Activated T-cell treated with anti-CD3 and anti-CD28 coated beads, Interleukin-2, amount 50 U/mL, for 72 hours (primary cell): ENCODE measurements around the gene REEP3. TPM values are rescaled to one million over a fixed set of nuclear protein-coding genes. Genes with fewer than 3 reads are reported as not detected.

Source experiments
- ATAC-seq, 2 donors: fragments of 150-1000 bp; cut with Tn5 transposase; replicated peaks in 1 of 2; 2 replicates each; pipeline ENCODE4 v1.10.0; 2021; ENCODE audit warnings: moderate library complexity in 2 of 2, mild to moderate bottlenecking in 1 of 2
- DNase-seq, 2 donors: peaks; one replicate each; pipeline ENCODE4 v3.0.0; 2021 to 2022; ENCODE audit warnings: mixed read lengths in 1 of 2
- H3K27ac Mint-ChIP-seq: one replicate; pipeline ENCODE4 v1.8.0; 2022; ENCODE audit warnings: mild to moderate bottlenecking, moderate library complexity, mixed read lengths
- H3K27me3 Mint-ChIP-seq: one replicate; pipeline ENCODE4 v1.8.0; 2022; ENCODE audit warnings: low read depth, mixed read lengths
- H3K36me3 Mint-ChIP-seq, 2 donors: one replicate each; pipeline ENCODE4 v1.8.0; 2022; ENCODE audit warnings: mixed read lengths in 2 of 2, mild to moderate bottlenecking in 1 of 2; ENCODE audit not compliant: insufficient read depth in 2 of 2
- H3K4me1 Mint-ChIP-seq: one replicate; pipeline ENCODE4 v1.8.0; 2022; ENCODE audit warnings: low read depth, mixed read lengths
- H3K4me3 Mint-ChIP-seq, 2 donors: one replicate each; pipeline ENCODE4 v1.8.0; 2022; ENCODE audit warnings: mild to moderate bottlenecking in 2 of 2, mixed read lengths in 2 of 2, moderate library complexity in 2 of 2
- H3K9me3 Mint-ChIP-seq, 2 donors: one replicate each; pipeline ENCODE4 v1.8.0; 2022; ENCODE audit warnings: mixed read lengths in 2 of 2
- total RNA-seq, 2 donors: library from RNA; stranded (reverse); gene quantifications; one replicate each; pipeline ENCODE4 v1.2.3, GENCODE V29; 2022

The REEP3 gene
- total RNA-seq, 2 donors from 2014 or later: 19.0 to 22.1 TPM

DNA sequence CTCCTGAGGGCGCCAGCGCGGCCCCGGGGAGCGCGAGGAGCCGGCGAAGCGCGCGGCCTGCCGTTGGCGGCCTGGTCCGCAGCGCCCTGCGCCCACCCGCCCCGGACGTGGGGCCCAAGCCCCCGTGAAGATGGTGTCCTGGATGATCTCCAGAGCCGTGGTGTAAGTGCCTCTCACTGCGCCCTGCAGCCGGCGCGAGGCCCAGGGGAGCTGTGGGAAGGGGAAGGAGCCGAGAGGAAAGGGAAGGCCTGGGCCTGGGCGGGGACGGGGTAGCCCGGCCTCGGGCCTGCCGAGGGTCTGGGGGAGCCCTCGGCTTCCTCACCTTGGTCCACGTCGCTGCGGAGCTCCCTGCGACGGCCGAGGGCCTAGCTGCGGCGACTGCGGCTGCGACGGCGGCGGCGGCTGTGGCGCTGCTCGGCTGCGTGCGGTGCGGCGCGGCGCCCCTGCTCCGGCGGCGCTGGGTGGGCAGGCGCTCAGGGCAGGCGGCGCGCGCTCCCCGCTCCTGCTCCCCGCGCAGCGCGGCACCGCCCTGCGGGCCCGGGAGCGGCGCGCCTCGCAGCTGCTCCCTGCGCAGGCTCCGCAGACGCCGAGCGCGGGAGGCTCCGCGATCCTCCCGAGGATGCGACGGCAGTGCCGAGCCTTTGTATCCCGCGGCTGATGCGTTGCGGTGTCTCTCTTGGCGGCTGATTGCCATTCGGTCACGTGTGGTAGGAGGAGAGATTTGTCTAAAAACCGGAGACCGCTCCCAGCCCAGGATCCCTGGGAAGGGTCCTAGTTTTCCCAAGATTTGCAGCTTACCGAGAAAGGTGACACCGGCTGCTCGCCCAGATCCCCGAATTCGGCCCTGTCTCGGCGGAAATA, 445 bp downstream of the REEP3 start:
- peak; percentile 72 to 75 for ATAC-seq
- H3K36me3 Mint-ChIP-seq: peaks cover 0 to 4% of the 10 kb centered on the region in 2 donors
- peak overlapping the region; percentile 86 to 93 for H3K4me3 Mint-ChIP-seq
- no peaks in the 10 kb centered on the region for H3K27me3 Mint-ChIP-seq
- H3K27ac Mint-ChIP-seq: peak overlapping the region; percentile 95
- no peaks in the 10 kb centered on the region for H3K9me3 Mint-ChIP-seq
- peak; percentile 59 to 62 for DNase-seq
- H3K4me1 Mint-ChIP-seq: peaks cover 61% of the 10 kb centered on the region

DNA sequence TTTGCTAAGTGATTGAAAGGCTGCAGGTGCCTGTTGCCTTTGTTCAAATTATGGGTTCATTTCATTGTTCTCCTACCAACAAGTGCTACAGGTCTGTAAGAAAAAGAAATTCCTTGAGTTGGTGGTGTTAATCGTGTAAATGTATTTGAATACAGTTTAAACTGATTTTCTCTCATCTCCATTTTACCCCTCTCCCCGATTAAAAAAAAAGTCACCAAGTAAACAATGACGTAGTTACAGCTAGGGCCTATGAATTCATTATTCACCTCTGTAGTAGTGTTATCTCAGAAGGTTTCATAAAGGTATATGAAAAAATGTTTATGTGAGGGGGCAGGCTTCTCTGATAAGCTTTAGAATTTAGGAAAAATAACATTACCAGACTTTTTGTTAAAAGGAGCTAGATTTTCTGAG, 1.1 kb downstream of the REEP3 start:
- Mint-ChIP-seq H3K36me3 (peaks cover 0 to 4% of the 10 kb centered on the region in 2 donors), H3K4me3 (peak overlapping the region; percentile 86 to 93), H3K27me3 (no peaks in the 10 kb centered on the region), H3K9me3 (no peaks in the 10 kb centered on the region), H3K4me1 (peaks cover 59% of the 10 kb centered on the region), H3K27ac (peak overlapping the region; percentile 95)
- DNase-seq (no peak), ATAC-seq (peak in 1 of 2 donors; percentile 19)

DNA sequence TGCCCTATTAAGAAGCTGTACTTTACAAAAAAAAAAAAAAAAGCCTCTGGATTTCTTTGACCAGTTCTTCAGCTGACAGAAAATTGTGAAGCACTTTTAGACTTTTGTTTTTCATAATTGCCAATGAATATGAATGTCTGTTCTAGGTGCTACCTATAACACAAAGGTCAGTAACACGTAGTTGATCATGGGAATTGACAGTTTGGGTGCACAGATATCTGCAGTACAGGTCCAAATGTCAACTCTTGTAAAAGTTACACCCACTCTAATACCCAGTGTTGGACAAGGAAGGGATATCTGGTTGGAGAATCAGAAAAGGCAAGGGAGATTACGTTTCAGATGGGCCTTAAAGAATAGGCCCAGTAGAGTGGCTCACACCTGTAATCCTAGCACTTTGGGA, 1.8 kb downstream of the REEP3 start:
- H3K9me3 Mint-ChIP-seq: no peaks in the 10 kb centered on the region
- peak overlapping the region; percentile 86 to 93 for H3K4me3 Mint-ChIP-seq
- peak overlapping the region; percentile 95 for H3K27ac Mint-ChIP-seq
- ATAC-seq: no peak
- peaks cover 57% of the 10 kb centered on the region for H3K4me1 Mint-ChIP-seq
- H3K27me3 Mint-ChIP-seq: no peaks in the 10 kb centered on the region
- DNase-seq: no peak
- H3K36me3 Mint-ChIP-seq: peaks cover 0 to 4% of the 10 kb centered on the region in 2 donors

DNA sequence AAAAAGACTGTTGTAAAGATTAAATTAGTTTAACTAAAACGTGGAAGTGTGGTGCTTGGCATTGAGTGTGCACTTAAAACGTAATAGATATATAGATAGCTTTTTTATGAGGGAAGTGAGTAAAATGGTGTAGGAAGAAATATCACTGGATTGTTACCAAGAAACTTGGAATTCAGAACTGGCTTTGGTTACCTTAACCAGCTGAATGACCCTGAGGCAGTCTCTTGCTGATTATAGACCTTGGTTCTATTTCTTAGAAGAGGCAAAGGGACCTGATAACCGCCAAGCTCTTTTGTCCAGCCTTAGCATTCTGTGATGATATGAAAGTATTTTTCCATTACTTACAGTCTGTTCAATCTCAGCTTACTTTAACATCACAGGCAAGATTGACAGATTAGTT, 3.8 kb downstream of the REEP3 start:
- Mint-ChIP-seq H3K4me1 (peaks cover 48% of the 10 kb centered on the region), H3K36me3 (peaks cover 5 to 8% of the 10 kb centered on the region in 2 donors), H3K4me3 (no peak overlapping the region), H3K27me3 (no peaks in the 10 kb centered on the region), H3K27ac (no peak overlapping the region), H3K9me3 (no peaks in the 10 kb centered on the region)
- DNase-seq (no peak), ATAC-seq (no peak)

DNA sequence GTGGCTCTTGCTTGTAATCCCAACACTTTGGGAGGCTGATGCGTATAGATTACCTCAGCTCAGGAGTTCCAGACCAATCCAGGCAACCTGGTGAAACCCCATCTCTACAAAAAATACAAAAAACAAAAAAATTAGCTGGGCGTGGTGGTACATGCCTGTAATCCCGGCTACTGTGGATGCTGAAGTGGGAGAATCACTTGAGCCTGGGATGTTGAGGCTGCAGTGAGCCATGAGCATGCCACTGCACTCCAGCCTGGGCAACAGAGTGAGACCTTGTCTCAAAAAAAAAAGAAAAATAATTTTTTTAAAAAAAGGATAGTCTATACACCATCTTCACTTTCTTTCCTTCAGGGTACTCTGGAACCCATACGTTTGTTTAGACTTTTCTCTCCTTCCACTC, 6.2 kb downstream of the REEP3 start:
- Mint-ChIP-seq H3K4me1 (peaks cover 39% of the 10 kb centered on the region), H3K36me3 (peaks cover 5 to 8% of the 10 kb centered on the region in 2 donors), H3K4me3 (no peak overlapping the region), H3K9me3 (no peaks in the 10 kb centered on the region), H3K27me3 (no peaks in the 10 kb centered on the region), H3K27ac (no peak overlapping the region)
- DNase-seq (no peak), ATAC-seq (no peak)

DNA sequence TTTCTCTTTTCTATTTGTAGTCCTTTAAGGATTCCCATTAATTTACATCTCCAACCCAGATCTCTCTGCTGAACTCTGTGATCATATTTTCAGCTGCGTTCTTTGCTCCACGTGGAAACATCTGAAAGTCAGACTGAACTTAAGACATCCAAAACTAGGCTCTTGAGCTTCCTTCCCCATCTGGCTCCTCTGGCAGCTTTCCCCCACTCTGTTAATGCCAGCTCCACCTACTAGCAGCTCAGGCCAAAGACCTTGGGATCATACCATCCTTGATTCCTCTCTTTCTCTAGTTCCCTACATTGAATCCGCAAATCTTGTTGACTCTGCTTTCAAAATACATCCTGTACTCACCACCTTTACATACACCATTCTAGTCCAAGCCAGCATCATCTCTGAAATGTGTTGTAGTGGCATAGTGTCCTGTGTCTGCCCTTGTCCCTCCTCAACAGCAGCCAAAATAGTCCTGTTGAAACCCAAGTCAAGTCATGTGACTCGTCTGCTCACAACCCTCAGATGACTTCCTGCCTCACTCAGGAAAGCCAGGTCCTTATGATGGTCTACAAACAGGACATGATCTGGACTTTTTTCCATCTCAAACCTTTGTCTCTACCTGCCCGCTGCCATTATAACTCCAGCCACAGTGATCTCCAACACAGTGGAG, 7.0 kb downstream of the REEP3 start:
- Mint-ChIP-seq H3K9me3 (no peaks in the 10 kb centered on the region), H3K36me3 (peaks cover 5 to 8% of the 10 kb centered on the region in 2 donors), H3K4me1 (peaks cover 31% of the 10 kb centered on the region), H3K27me3 (no peaks in the 10 kb centered on the region), H3K27ac (no peak overlapping the region), H3K4me3 (no peak overlapping the region)
- ATAC-seq (no peak), DNase-seq (no peak)

DNA sequence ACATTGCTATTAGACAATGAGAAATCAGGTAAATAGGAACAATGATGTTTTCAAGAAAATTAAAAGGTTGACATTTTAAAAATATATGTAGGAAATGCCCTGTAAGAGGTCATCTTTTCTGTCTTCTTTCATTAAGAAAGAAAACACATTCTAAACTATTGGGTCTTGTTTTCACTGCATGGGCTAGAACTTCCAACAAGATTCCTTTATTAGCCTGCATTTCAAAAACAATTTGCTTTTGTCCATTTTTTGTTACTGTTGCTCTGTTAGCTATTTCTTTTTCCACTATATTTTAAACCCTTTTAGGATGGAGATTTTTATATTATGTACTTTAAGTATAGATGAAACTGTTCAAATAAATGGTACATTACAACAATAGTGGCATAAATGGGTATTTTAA, 9.2 kb downstream of the REEP3 start:
- Mint-ChIP-seq H3K4me3 (no peak overlapping the region), H3K27me3 (no peaks in the 10 kb centered on the region), H3K9me3 (no peaks in the 10 kb centered on the region), H3K4me1 (peaks cover 22% of the 10 kb centered on the region), H3K36me3 (peaks cover 5 to 6% of the 10 kb centered on the region in 2 donors), H3K27ac (no peak overlapping the region)
- ATAC-seq (no peak), DNase-seq (no peak)

DNA sequence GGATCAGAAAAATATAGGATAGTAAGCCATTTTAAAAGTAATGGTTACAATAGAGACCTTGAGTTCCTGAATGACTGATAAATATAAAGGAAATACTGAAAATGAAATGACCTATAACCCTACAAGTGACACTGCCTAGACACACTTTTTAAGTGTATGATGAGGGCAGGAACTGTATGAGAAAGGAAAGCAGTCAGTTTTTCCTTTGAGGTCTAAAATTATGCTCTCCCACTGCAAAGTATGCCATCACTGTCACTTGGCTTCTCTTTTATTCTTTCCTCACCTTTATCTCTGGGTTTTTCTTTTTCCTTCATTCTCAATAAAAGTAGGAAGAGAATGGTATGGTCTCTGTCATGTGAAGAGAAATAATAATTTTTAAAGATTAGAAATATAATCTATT, 13.5 kb downstream of the REEP3 start:
- ATAC-seq (peak in 1 of 2 donors; percentile 32), DNase-seq (no peak)

DNA sequence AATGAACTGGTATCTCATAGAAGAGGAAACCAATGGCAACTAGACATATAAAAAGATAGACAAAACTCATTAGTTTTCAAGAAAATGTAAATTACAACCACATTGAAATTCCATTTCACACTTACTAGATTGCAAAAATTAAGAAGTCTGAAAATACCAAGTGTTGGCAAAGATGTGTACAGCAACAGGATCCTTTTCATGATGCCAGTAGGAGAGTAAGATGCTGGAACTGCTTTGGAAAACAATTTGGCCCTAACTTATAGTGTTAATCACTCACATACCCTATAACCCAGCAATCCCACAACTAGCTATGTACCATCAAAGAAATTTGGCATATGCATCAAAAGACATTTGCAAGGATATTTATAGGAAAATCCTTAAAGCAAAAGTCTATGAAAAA, 15.5 kb downstream of the REEP3 start:
- no peak for ATAC-seq
- Mint-ChIP-seq H3K27ac (no peak overlapping the region), H3K9me3 (no peaks in the 10 kb centered on the region), H3K36me3 (no peaks in the 10 kb centered on the region), H3K27me3 (no peaks in the 10 kb centered on the region), H3K4me3 (no peak overlapping the region), H3K4me1 (peaks cover 4% of the 10 kb centered on the region)
- no peak for DNase-seq

More for the DNA sequence above, 13.5 kb downstream of the REEP3 start:
- H3K9me3 Mint-ChIP-seq: no peaks in the 10 kb centered on the region
- no peak overlapping the region for H3K4me3 Mint-ChIP-seq
- no peaks in the 10 kb centered on the region for H3K36me3 Mint-ChIP-seq
- peaks cover 4% of the 10 kb centered on the region for H3K4me1 Mint-ChIP-seq
- no peak overlapping the region for H3K27ac Mint-ChIP-seq
- no peaks in the 10 kb centered on the region for H3K27me3 Mint-ChIP-seq

DNA sequence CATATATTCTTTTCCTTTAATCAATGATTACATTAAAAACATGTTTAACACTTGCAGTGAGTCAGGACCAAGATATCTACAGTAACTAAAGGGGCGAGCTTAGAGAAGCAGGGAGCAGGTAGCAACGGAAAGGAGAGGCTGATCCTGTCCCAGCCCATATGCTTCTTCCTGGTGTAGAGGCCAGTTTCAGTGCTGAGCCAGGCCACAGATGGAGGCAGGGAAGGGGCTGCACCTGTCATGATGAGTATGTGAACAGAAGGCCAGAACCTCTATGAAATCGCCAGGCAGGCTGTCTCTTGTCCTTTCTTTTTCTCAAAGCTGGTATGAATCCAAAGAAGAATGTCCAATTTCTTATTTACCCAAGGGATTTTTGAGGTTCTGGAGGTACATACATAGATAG, 16.3 kb downstream of the REEP3 start:
- H3K4me1 Mint-ChIP-seq: peaks cover 4% of the 10 kb centered on the region
- H3K9me3 Mint-ChIP-seq: no peaks in the 10 kb centered on the region
- H3K27ac Mint-ChIP-seq: no peak overlapping the region
- H3K36me3 Mint-ChIP-seq: no peaks in the 10 kb centered on the region
- DNase-seq (no peak), ATAC-seq (no peak)
- H3K27me3 Mint-ChIP-seq: no peaks in the 10 kb centered on the region
- no peak overlapping the region for H3K4me3 Mint-ChIP-seq

DNA sequence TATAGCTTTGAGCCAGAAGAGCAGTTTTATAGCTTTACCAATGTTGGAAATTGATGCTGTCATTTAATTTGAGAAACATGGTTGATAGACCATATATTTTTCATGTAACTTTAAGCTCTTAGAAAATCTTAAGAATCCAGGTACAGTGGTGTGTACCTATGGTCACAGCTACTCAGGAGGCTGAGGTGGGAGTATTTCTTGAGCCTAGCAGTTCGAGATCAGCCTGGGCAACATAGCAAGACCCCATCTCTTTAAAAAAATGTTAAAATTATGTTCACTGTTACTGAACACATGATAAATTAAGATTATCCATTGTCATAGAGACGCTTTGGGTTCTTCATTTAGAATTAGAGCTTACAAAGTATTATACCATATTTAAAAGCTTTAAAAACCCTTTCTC, 18.2 kb downstream of the REEP3 start:
- Mint-ChIP-seq H3K36me3 (no peaks in the 10 kb centered on the region), H3K4me1 (peaks cover 1% of the 10 kb centered on the region), H3K4me3 (no peak overlapping the region), H3K27ac (no peak overlapping the region), H3K27me3 (no peaks in the 10 kb centered on the region), H3K9me3 (no peaks in the 10 kb centered on the region)
- DNase-seq (no peak), ATAC-seq (no peak)

DNA sequence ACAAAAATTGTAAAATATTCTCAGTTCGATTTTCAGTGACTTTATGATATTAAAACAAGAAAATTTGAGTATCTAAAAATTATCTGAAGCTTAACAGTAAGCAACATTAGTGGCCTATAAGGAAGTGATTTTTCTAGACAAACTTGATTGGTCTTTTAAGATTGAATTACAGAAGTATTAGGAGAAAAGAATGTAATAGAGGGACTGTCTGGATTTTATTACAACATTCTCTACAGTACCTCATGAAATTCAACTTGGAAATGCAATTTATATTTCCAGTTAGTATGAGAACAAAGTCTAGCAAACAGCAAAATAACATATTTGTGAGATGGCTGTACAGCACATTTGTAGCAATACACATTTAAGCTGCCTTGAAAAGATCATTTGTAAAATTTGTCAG, 18.8 kb downstream of the REEP3 start:
- H3K4me1 Mint-ChIP-seq: no peaks in the 10 kb centered on the region
- ATAC-seq (no peak), DNase-seq (no peak)
- H3K4me3 Mint-ChIP-seq: no peak overlapping the region
- no peaks in the 10 kb centered on the region for H3K36me3 Mint-ChIP-seq
- no peak overlapping the region for H3K27ac Mint-ChIP-seq
- H3K27me3 Mint-ChIP-seq: no peaks in the 10 kb centered on the region
- no peaks in the 10 kb centered on the region for H3K9me3 Mint-ChIP-seq

DNA sequence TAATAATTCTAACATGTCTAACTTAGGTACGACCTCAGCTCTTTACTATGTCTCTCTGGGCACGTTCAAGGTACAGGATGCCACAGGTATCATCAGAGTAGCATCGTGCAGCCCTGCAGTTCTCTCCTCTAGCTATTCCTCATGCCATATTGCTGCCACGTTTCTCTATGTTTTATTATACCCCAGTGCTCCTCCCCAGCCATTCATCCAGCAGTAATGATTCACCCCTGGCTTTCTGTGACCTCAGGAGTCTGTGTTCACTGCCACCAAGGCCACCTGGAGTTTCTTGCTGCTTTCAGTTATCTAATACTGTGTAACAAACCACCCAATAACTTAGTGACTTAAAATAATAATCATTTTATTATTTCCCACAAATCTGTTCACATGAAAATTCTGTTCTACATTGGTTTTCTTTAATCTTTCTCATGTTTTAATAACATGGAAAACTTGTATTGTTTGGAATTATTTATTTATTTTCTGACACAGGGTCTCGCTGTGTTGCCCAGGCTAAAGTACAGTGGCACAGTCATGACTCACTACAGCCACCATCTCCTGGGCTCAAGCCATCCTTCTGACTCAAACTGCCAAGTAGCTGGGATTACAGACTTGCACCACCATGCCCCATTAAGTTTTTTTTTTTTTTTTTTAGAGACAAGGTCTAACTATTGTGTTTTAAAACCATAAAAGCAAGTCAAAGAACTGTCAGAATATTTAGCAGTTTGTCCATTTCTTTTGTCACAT, 21.8 kb downstream of the REEP3 start:
- DNase-seq: no peak
- Mint-ChIP-seq H3K27ac (no peak overlapping the region), H3K4me1 (no peaks in the 10 kb centered on the region), H3K4me3 (no peak overlapping the region), H3K9me3 (no peaks in the 10 kb centered on the region), H3K27me3 (no peaks in the 10 kb centered on the region), H3K36me3 (peaks cover 0 to 3% of the 10 kb centered on the region in 2 donors)
- ATAC-seq: no peak
